Endothelial cell of umbilical vein (primary cell): ENCODE measurements around the gene ARHGAP42. TPM values are rescaled to one million over a fixed set of nuclear protein-coding genes. Genes with fewer than 3 reads are reported as not detected.

Experiments
- BruUV-seq: library from RNA; stranded (reverse); fragments of 400-500 nt; replicated peaks from 2 replicates; lab custom pipeline; 2021; lab: Mats Ljungman, UMichigan
- CTCF ChIA-PET: fragments of 300-600, 350-600 bp; sonication (Branson Sonifier 250); formaldehyde crosslinking; loops from one replicate; lab custom pipeline; 2021; ENCODE audit warnings: antibody characterized with exemption, inconsistent platforms; lab: Charles Lee
- POLR2A ChIA-PET: fragments of 300-600, 350-600 bp; sonication (Branson Sonifier 250); formaldehyde crosslinking; loops from one replicate; lab custom pipeline; 2021; ENCODE audit warnings: antibody characterized with exemption, inconsistent platforms; lab: Charles Lee
- DNase-seq: peaks from one replicate; pipeline ENCODE4 v3.0.0-alpha.2; 2011; ENCODE audit warnings: low read depth, low spot score
- FAIRE-seq: peaks from 2 replicates; lab custom pipeline; 2011; peaks lifted over from hg19 to GRCh38; lab: Jason Lieb, UNC
- H2AFZ ChIP-seq: 2 replicates; pipeline ENCODE4 v1.6.0; 2012; ENCODE audit warnings: low read depth, low read length, control low read depth, inconsistent platforms
- H3K27ac ChIP-seq: 2 replicates; pipeline ENCODE4 v1.5.1; 2011; ENCODE audit warnings: low read depth, mild to moderate bottlenecking, control low read depth, low read length, moderate library complexity; ENCODE audit not compliant: insufficient read depth
- H3K27me3 ChIP-seq, 2 experiments: 2 replicates each; pipeline versions ENCODE4 v1.6.0 to v1.6.1; 2011; ENCODE audit warnings: low read length in 2 of 2, mixed read lengths in 1 of 2; ENCODE audit not compliant: control insufficient read depth in 2 of 2, insufficient read depth in 2 of 2
- H3K36me3 ChIP-seq, 2 experiments: 2 replicates in 1 of 2; 3 replicates in 1 of 2; pipeline ENCODE4 v1.5.1; 2011; ENCODE audit warnings: low read length in 2 of 2, mild to moderate bottlenecking in 1 of 2, moderate library complexity in 1 of 2; ENCODE audit not compliant: control insufficient read depth in 2 of 2, insufficient read depth in 2 of 2; ENCODE audit errors: extremely low read depth in 1 of 2
- H3K4me1 ChIP-seq: 3 replicates; pipeline ENCODE4 v1.5.1; 2011; ENCODE audit warnings: mild to moderate bottlenecking, low read length; ENCODE audit not compliant: control insufficient read depth, insufficient read depth; ENCODE audit errors: extremely low read depth
- H3K4me2 ChIP-seq: 2 replicates; pipeline ENCODE4 v1.6.1; 2011; ENCODE audit warnings: low read length, control low read depth, mixed read lengths; ENCODE audit not compliant: insufficient read depth
- H3K4me3 ChIP-seq, 3 experiments: fragments of 200-600 bp in 1 of 3; sonication (generic), shearing (Covaris generic) in 1 of 3; replicated peaks in 1 of 3; 2 replicates each; pipeline ENCODE4 v1.5.1; 2011 to 2016; ENCODE audit warnings: control low read depth in 3 of 3, low read length in 3 of 3, mild to moderate bottlenecking in 2 of 3, inconsistent platforms in 1 of 3, low read depth in 1 of 3, moderate library complexity in 1 of 3; ENCODE audit not compliant: insufficient read depth in 1 of 3
- H3K79me2 ChIP-seq: 2 replicates; pipeline ENCODE4 v1.6.0; 2012; ENCODE audit warnings: low read length, inconsistent platforms; ENCODE audit not compliant: control insufficient read depth, insufficient read depth
- H3K9ac ChIP-seq: replicated peaks from 2 replicates; pipeline ENCODE3; 2011; ENCODE audit warnings: low read length, control low read depth; ENCODE audit not compliant: insufficient read depth; ENCODE audit errors: extremely low read depth
- H3K9me1 ChIP-seq: replicated peaks from 3 replicates; pipeline ENCODE4 v1.6.0; 2011; ENCODE audit warnings: mild to moderate bottlenecking, low read length; ENCODE audit not compliant: control insufficient read depth, insufficient read depth; ENCODE audit errors: extremely low read depth
- H3K9me3 ChIP-seq: replicated peaks from 2 replicates; pipeline ENCODE4 v1.5.1; 2012; ENCODE audit warnings: low read length, inconsistent platforms; ENCODE audit not compliant: control insufficient read depth, insufficient read depth
- H4K20me1 ChIP-seq: replicated peaks from 2 replicates; pipeline ENCODE3; 2011; ENCODE audit warnings: mild to moderate bottlenecking, low read length; ENCODE audit not compliant: control insufficient read depth, insufficient read depth; ENCODE audit errors: extremely low read depth
- CTCF ChIP-seq, 2 donors: IDR thresholded peaks; 1 replicate in 1 of 2; 2 replicates in 1 of 2; pipeline ENCODE4 v1.5.1; 2011; ENCODE audit warnings: low read length in 2 of 2, mild to moderate bottlenecking in 2 of 2, moderate library complexity in 2 of 2, control low read depth in 1 of 2, inconsistent platforms in 1 of 2, low read depth in 1 of 2; ENCODE audit not compliant: insufficient read depth in 1 of 2; ENCODE audit errors: extremely low read depth in 1 of 2
- EZH2 ChIP-seq: IDR thresholded peaks from 2 replicates; pipeline ENCODE4 v1.6.1; 2012; ENCODE audit warnings: borderline replicate concordance, low read depth, mild to moderate bottlenecking, moderate library complexity, low read length, inconsistent platforms; ENCODE audit not compliant: severe bottlenecking
- FOS ChIP-seq: IDR thresholded peaks from 2 replicates; pipeline ENCODE4 v1.6.1; 2011; ENCODE audit warnings: mild to moderate bottlenecking, low read length, moderate library complexity, borderline replicate concordance; ENCODE audit not compliant: insufficient read depth
- GATA2 ChIP-seq: IDR thresholded peaks from 2 replicates; pipeline ENCODE4 v1.7.0; 2011; ENCODE audit warnings: low read depth, mild to moderate bottlenecking, moderate library complexity, mixed read lengths, low read length; ENCODE audit not compliant: insufficient read length, insufficient read depth
- JUN ChIP-seq: IDR thresholded peaks from 2 replicates; pipeline ENCODE4 v1.6.1; 2011; ENCODE audit warnings: borderline replicate concordance, low read depth; ENCODE audit not compliant: insufficient read length, insufficient read depth
- MAX ChIP-seq: IDR thresholded peaks from 2 replicates; pipeline ENCODE4 v1.6.1; 2011; ENCODE audit not compliant: insufficient read depth, insufficient read length
- MYC ChIP-seq: IDR thresholded peaks from one replicate; pipeline ENCODE4 v1.6.1; 2011; ENCODE audit warnings: mild to moderate bottlenecking, low read depth, low read length
- POLR2A ChIP-seq: IDR thresholded peaks from 2 replicates; pipeline ENCODE4 v1.6.1; 2012; ENCODE audit warnings: low read depth, mild to moderate bottlenecking, control low read depth, low read length
- POLR2AphosphoS5 ChIP-seq: IDR thresholded peaks from 2 replicates; pipeline ENCODE4 v1.6.1; 2012; ENCODE audit warnings: low read depth, mild to moderate bottlenecking, control low read depth, low read length, moderate library complexity; ENCODE audit not compliant: insufficient read depth
- dilution Hi-C: fragments of 300-500 bp; cut with MboI; formaldehyde crosslinking; loops from one replicate; pipeline ENCODE4 v1.15.0; 2019; ENCODE audit warnings: low sequenced_read_pairs; ENCODE audit not compliant: extremely low pct_ligation_motif_present
- intact Hi-C: fragments of 100-400 bp; cut with micrococcal nuclease; formaldehyde crosslinking; loops from one replicate; pipeline ENCODE4 v1.10.0; 2022
- polyA plus RNA-seq, 4 experiments: library from polyadenylated mRNA; depleted of rRNA in 3 of 4; stranded (reverse) in 3 of 4; unstranded in 1 of 4; fragments of >200 nt; gene quantifications; 2 replicates each; pipeline versions ENCODE4 v1.2.1 to v1.2.3, GENCODE V29; 2011 to 2012; ENCODE audit warnings: missing spikeins in 1 of 4
- total RNA-seq: library from RNA; stranded (reverse); gene quantifications from 2 replicates; pipeline ENCODE4 v1.2.3, GENCODE V29; 2021

The ARHGAP42 gene
- total and polyA plus RNA-seq, 2 donors (not counting 3 experiments of a cell fraction or from before 2014, with no cell fraction given) = 1.8 to 2.4 TPM

- Histone ChIP-seq H3K4me2 (no peak overlapping the region), H3K36me3 (no peaks in the 10 kb centered on the region), H2AFZ (no peak overlapping the region), H3K4me3 (no peak overlapping the region), H3K79me2 (no peaks in the 10 kb centered on the region), H3K9me1 (no peaks in the 10 kb centered on the region), H3K9me3 (no peaks in the 10 kb centered on the region), H3K27me3 (no peaks in the 10 kb centered on the region), H3K9ac (no peak overlapping the region), H4K20me1 (no peaks in the 10 kb centered on the region), H3K4me1 (no peaks in the 10 kb centered on the region), H3K27ac (no peak overlapping the region)
- CTCF ChIA-PET = no interaction called here
- POLR2A ChIA-PET = no interaction called here
- TF ChIP-seq POLR2A (no peak), GATA2 (no peak), EZH2 (no peak), POLR2AphosphoS5 (no peak), MYC (no peak), MAX (no peak), JUN (no peak), CTCF (IDR thresholded peaks at IDR 0.05; ENCODE audit: extremely low read depth in 1 of 2, insufficient read depth in 1 of 2, low read depth in 1 of 2, low read length in 2 of 2) (no peak), FOS (no peak)
- dilution Hi-C loops = no loop called here
- no TSS peak for BruUV-seq
- intact Hi-C loops = no loop called here
- DNase-seq (no peak), FAIRE-seq (no peak)
These were observed 270.4 kb downstream of the ARHGAP42 start for GRCh38 chr11:100957499-100957898.
